Sigmoid colon (tissue), 4 donors: Measurements from ENCODE around the gene PXDN.

Source experiments
- CTCF ChIP-seq, 4 experiments: fragments of 450-650 bp in 3 of 4; fragments of 200-600 bp in 1 of 4; IDR thresholded peaks; one replicate each; pipeline ENCODE4 v1.5.1; 2016 to 2019; ENCODE audit warnings: antibody characterized with exemption in 4 of 4, mild to moderate bottlenecking in 3 of 4, moderate library complexity in 2 of 4
- EP300 ChIP-seq, 4 donors: sonication (generic); formaldehyde crosslinking; IDR thresholded peaks; one replicate each; pipeline ENCODE4 v1.6.1; 2017; ENCODE audit warnings: antibody characterized with exemption in 4 of 4
- POLR2A ChIP-seq, 2 donors: fragments of 450-650 bp; IDR thresholded peaks; one replicate each; pipeline ENCODE4 v1.6.1; 2016; ENCODE audit warnings: antibody characterized with exemption in 2 of 2, mild to moderate bottlenecking in 2 of 2, moderate library complexity in 2 of 2
- POLR2AphosphoS5 ChIP-seq, 4 donors: sonication (generic); formaldehyde crosslinking; IDR thresholded peaks; one replicate each; pipeline ENCODE4 v1.6.1; 2017; ENCODE audit warnings: antibody characterized with exemption in 4 of 4

DNA sequence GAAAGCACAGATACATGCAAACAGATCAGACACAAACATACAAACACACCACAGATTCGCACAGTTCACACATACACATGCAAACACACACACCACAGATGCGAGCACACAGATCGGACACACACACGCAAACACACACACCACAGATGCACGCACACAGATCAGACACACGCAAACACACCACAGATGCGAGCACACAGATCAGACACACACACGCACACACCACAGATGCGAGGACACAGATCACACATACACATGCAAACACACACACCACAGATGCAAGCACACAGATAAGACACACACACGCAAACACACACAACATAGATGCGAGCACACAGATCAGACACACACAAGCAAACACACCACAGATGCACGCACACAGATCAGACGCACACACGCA is 149.0 kb downstream of the PXDN start:
- no peak for TF ChIP-seq CTCF (IDR thresholded peaks at IDR 0.05)
- no peak for TF ChIP-seq POLR2AphosphoS5 (IDR thresholded peaks at IDR 0.05)
- TF ChIP-seq POLR2A (IDR thresholded peaks at IDR 0.05), result no peak
- TF ChIP-seq EP300 (IDR thresholded peaks at IDR 0.05), result no peak
